22Rv1 (cell line): Measurements from ENCODE around the gene QPCT.

Experiments used
- H3K27ac ChIP-seq: fragments of 450-650 bp; 2 replicates; pipeline ENCODE4 v1.5.1; 2017
- CTCF ChIP-seq: fragments of 450-650 bp; IDR thresholded peaks from 2 replicates; pipeline ENCODE4 v1.5.1; 2017; ENCODE audit warnings: mild to moderate bottlenecking
- ZFX ChIP-seq: fragments of 450-650 bp; IDR thresholded peaks from 2 replicates; pipeline ENCODE4 v1.6.1; 2017; ENCODE audit warnings: antibody characterized with exemption, borderline replicate concordance

The QPCT gene

GRCh38 chr2:37348155-37348554 is 3.7 kb downstream of the QPCT start:
- no peak overlapping the region for H3K27ac ChIP-seq
- TF ChIP-seq CTCF: no peak
- no peak for TF ChIP-seq ZFX

- H3K27ac ChIP-seq: no peak overlapping the region
- TF ChIP-seq CTCF (no peak), ZFX (no peak)
Measured at GRCh38 chr2:37349231-37349860, 4.9 kb downstream of the QPCT start.

- TF ChIP-seq CTCF: no peak
- TF ChIP-seq ZFX: no peak
- H3K27ac ChIP-seq: no peak overlapping the region
Measured at GRCh38 chr2:37350034-37350433, 5.6 kb downstream of the QPCT start.

GRCh38 chr2:37354531-37354930 is 10.1 kb downstream of the QPCT start:
- TF ChIP-seq CTCF (no peak), ZFX (no peak)
- no peak overlapping the region for H3K27ac ChIP-seq

DNA sequence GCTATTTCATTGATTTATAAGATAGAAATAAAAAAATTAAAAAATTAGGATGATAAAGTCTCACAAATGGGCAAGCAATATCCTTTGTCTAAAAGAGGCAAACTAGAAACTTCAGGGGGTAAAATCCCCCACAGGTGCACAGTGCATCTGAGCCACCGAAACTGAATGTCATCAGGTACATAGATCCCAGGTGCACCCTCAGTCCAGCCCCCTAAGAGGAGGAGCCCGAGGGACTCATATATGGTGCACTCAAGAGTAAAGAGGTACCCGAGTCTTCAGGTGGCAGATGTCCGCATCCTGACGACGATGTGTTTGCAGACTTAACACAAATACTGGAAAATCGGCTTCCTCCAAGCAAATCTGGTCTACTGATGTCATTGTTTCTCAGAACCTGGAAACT is 11.3 kb downstream of the QPCT start:
- no peak overlapping the region for H3K27ac ChIP-seq
- TF ChIP-seq CTCF: no peak
- no peak for TF ChIP-seq ZFX

- H3K27ac ChIP-seq: no peak overlapping the region
- no peak for TF ChIP-seq CTCF
- TF ChIP-seq ZFX: no peak
Measured at GRCh38 chr2:37356299-37356698, 11.9 kb downstream of the QPCT start.

DNA sequence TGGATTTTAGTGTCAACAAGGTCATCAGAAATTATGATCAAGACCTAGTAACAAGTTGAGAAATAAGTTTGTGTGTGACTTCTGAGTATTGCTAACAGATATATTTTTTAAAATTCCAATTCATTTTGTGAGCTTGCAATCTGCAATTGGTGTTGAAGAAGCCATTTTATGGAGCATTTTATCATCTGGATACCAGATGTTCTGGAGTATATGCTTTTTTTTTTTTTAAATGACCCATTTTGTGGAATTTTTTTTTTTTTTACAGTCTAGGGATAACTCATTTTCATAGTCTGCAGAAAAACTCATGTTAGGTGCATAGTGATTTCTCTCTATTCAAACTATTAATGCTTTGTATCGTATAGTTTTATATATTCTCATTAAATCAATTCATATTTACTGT is 12.6 kb downstream of the QPCT start:
- TF ChIP-seq CTCF (no peak), ZFX (no peak)
- H3K27ac ChIP-seq: no peak overlapping the region
